Measurements from ENCODE around the gene ITGB3BP. TPM values are rescaled to one million over a fixed set of nuclear protein-coding genes. Genes with fewer than 3 reads are reported as not detected.
A peak's percentile ranks its signal among the peaks of the same experiment; 100 is the strongest.

Gene ITGB3BP
- total RNA-seq, 3 donors from 2014 or later (not counting 1 experiment from before 2014, with no cell fraction given), result 20.7 to 29.8 (median 21.3) TPM

DNA sequence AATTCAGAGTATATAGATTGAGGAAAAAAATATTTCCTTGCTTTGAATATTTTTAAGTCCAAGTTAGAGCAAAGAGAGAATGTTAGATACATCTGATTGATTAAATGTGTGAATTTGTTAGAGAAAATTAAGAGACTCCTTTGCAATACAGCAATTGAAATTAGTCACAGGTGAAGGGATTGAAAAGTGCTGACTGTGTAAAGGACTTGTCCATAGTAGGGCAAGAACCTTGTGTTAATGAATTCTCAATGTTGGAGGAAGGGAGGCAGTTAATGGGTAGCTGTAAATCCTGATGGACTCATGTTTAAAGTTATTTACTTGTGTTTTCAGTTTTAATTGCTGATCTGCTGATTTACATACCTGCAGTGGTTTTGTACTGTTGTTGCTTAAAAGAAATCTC lies 117.0 kb downstream of the ITGB3BP start:
- TF ChIP-seq, protein P1, sequence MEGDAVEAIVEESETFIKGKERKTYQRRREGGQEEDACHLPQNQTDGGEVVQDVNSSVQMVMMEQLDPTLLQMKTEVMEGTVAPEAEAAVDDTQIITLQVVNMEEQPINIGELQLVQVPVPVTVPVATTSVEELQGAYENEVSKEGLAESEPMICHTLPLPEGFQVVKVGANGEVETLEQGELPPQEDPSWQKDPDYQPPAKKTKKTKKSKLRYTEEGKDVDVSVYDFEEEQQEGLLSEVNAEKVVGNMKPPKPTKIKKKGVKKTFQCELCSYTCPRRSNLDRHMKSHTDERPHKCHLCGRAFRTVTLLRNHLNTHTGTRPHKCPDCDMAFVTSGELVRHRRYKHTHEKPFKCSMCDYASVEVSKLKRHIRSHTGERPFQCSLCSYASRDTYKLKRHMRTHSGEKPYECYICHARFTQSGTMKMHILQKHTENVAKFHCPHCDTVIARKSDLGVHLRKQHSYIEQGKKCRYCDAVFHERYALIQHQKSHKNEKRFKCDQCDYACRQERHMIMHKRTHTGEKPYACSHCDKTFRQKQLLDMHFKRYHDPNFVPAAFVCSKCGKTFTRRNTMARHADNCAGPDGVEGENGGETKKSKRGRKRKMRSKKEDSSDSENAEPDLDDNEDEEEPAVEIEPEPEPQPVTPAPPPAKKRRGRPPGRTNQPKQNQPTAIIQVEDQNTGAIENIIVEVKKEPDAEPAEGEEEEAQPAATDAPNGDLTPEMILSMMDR (IDR thresholded peaks at IDR 0.05), result no peak
- H3K27ac Mint-ChIP-seq, result no peak overlapping the region
- no peak for ATAC-seq
- Histone ChIP-seq H3K27ac (ENCODE audit: low read length) (no peak overlapping the region), H3K36me3 (ENCODE audit: control insufficient read depth, insufficient read depth, low read length) (peaks cover 25% of the 10 kb centered on the region), H3K4me1 (ENCODE audit: control insufficient read depth, insufficient read depth, low read length) (no peaks in the 10 kb centered on the region), H3K9me3 (ENCODE audit: control insufficient read depth, insufficient read depth, low read length) (no peaks in the 10 kb centered on the region), H3K27me3 (ENCODE audit: control insufficient read depth, insufficient read depth, low read length) (no peaks in the 10 kb centered on the region), H3K4me3 (ENCODE audit: low read length) (no peak overlapping the region)
- H3K27me3 Mint-ChIP-seq (ENCODE audit: low read depth in 2 of 2), result no peaks in the 10 kb centered on the region
- intact Hi-C loops (cut with micrococcal nuclease), result no loop called here
- H3K4me3 Mint-ChIP-seq, result no peak overlapping the region
- no peak for DNase-seq
- no peaks in the 10 kb centered on the region for H3K9me3 Mint-ChIP-seq
- H3K4me1 Mint-ChIP-seq, result no peaks in the 10 kb centered on the region
- peaks cover 7% of the 10 kb centered on the region for H3K36me3 Mint-ChIP-seq

DNA sequence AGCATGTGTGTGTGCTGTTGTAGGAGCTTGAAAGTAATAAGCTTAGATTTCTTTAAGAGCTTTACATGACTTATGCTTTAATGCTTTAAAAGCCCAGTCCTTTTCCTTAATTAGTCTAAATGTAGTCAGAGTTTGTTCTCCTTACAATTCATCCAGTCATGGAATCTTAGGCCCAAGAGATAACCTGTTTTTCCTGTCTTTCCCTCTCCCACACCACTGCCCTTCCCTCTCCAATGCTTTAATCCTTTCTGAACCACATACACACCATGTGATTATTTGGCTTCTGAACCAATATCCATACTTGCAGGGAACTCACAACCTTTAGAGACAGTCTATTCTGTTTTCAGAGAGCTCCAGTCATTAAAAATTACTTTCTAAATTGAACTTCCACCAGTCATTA lies 118.0 kb downstream of the ITGB3BP start:
- peaks cover 27% of the 10 kb centered on the region for H3K36me3 ChIP-seq (ENCODE audit: control insufficient read depth, insufficient read depth, low read length)
- H3K9me3 ChIP-seq (ENCODE audit: control insufficient read depth, insufficient read depth, low read length), result no peaks in the 10 kb centered on the region
- Mint-ChIP-seq H3K27ac (no peak overlapping the region), H3K27me3 (ENCODE audit: low read depth in 2 of 2) (no peaks in the 10 kb centered on the region), H3K36me3 (peaks cover 7% of the 10 kb centered on the region), H3K4me1 (no peaks in the 10 kb centered on the region), H3K9me3 (no peaks in the 10 kb centered on the region), H3K4me3 (no peak overlapping the region)
- no peak overlapping the region for H3K27ac ChIP-seq (ENCODE audit: low read length)
- no peaks in the 10 kb centered on the region for H3K4me1 ChIP-seq (ENCODE audit: control insufficient read depth, insufficient read depth, low read length)
- intact Hi-C loops (cut with micrococcal nuclease), result no loop called here
- H3K4me3 ChIP-seq (ENCODE audit: low read length), result no peak overlapping the region
- ATAC-seq, result no peak
- TF ChIP-seq, protein P1 (IDR thresholded peaks at IDR 0.05), result no peak
- no peaks in the 10 kb centered on the region for H3K27me3 ChIP-seq (ENCODE audit: control insufficient read depth, insufficient read depth, low read length)
- DNase-seq, result no peak

DNA sequence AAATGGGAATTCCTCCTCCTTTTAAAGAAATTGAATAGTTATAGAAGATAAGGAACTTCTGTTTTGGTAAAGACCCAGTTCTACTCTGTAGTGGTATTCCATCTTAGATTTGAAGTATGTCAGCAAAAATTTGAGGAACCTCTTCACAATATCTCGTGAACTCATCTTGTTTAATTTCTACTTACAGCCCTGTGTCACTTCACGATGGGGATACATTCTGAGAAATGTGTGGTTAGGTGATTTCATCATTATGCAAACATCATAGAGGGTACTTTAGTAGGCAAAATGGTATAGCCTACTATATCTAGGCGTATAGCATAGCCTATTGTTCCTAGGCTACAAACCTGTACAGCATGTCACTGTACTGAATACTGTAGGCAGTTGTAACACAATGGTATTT lies 119.6 kb downstream of the ITGB3BP start:
- H3K4me1 Mint-ChIP-seq, result no peaks in the 10 kb centered on the region
- DNase-seq (no peak), ATAC-seq (peak in 1 of 3 donors; percentile 85)
- no CpG with 5 or more reads among the region's 3 CpGs for WGBS (ENCODE audit: insufficient coverage)
- no peak overlapping the region for H3K27ac Mint-ChIP-seq
- Histone ChIP-seq H3K27ac (ENCODE audit: low read length) (no peak overlapping the region), H3K4me1 (ENCODE audit: control insufficient read depth, insufficient read depth, low read length) (no peaks in the 10 kb centered on the region), H3K36me3 (ENCODE audit: control insufficient read depth, insufficient read depth, low read length) (peaks cover 33% of the 10 kb centered on the region), H3K27me3 (ENCODE audit: control insufficient read depth, insufficient read depth, low read length) (no peaks in the 10 kb centered on the region), H3K4me3 (ENCODE audit: low read length) (no peak overlapping the region), H3K9me3 (ENCODE audit: control insufficient read depth, insufficient read depth, low read length) (no peaks in the 10 kb centered on the region)
- H3K36me3 Mint-ChIP-seq, result peaks cover 7% of the 10 kb centered on the region
- intact Hi-C loops (cut with micrococcal nuclease), result no loop called here
- H3K4me3 Mint-ChIP-seq, result no peak overlapping the region
- H3K27me3 Mint-ChIP-seq (ENCODE audit: low read depth in 2 of 2), result no peaks in the 10 kb centered on the region
- TF ChIP-seq, protein P1 (IDR thresholded peaks at IDR 0.05), result no peak
- no peaks in the 10 kb centered on the region for H3K9me3 Mint-ChIP-seq

DNA sequence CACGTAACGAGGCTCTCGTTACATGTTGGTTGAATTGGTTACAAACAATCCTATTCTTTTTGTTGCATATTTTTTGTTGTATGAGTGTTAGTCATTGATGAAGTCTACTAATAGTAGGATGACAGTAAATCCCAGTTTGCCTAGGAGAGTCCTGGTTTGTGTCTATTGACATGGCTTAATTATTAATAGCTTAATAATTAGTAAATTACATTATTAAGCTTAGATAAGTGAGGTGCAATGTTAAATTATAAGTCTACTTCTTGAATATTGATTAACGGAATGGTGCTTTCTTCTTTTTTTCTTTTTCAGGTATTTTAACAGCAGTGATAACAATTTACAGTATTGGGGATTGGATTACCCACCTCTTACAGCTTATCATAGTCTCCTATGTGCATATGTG lies 121.1 kb downstream of the ITGB3BP start:
- no peaks in the 10 kb centered on the region for H3K27me3 Mint-ChIP-seq (ENCODE audit: low read depth in 2 of 2)
- no peak overlapping the region for H3K4me3 Mint-ChIP-seq
- ATAC-seq, result no peak
- no peaks in the 10 kb centered on the region for H3K9me3 Mint-ChIP-seq
- intact Hi-C loops (cut with micrococcal nuclease), result no loop called here
- DNase-seq, result no peak
- no peak overlapping the region for H3K27ac ChIP-seq (ENCODE audit: low read length)
- H3K4me1 ChIP-seq (ENCODE audit: control insufficient read depth, insufficient read depth, low read length), result no peaks in the 10 kb centered on the region
- H3K27ac Mint-ChIP-seq, result no peak overlapping the region
- H3K27me3 ChIP-seq (ENCODE audit: control insufficient read depth, insufficient read depth, low read length), result no peaks in the 10 kb centered on the region
- H3K4me1 Mint-ChIP-seq, result no peaks in the 10 kb centered on the region
- H3K4me3 ChIP-seq (ENCODE audit: low read length), result no peak overlapping the region
- TF ChIP-seq, protein P1 (IDR thresholded peaks at IDR 0.05), result no peak
- peaks cover 34% of the 10 kb centered on the region for H3K36me3 ChIP-seq (ENCODE audit: control insufficient read depth, insufficient read depth, low read length)
- H3K36me3 Mint-ChIP-seq, result peaks cover 7% of the 10 kb centered on the region
- H3K9me3 ChIP-seq (ENCODE audit: control insufficient read depth, insufficient read depth, low read length), result no peaks in the 10 kb centered on the region
- WGBS (ENCODE audit: insufficient coverage), result 67% methylated on average over 3 of the region's 4 CpGs

Other genes starting within 250 kb of the ITGB3BP start
- gene FOXD3, start 200.7 kb downstream of the ITGB3BP start, total RNA-seq, result not detected
- 10 to 100 TPM; 21.3 to 28.0 (median 23.4) TPM for gene ALG6, start 155.6 kb downstream of the ITGB3BP start, total RNA-seq
- gene EFCAB7, start 300 bp upstream of the ITGB3BP start, total RNA-seq, result 1 to 10 TPM; 5.4 to 7.5 (median 6.0) TPM
- gene PGM1, start 70.2 kb upstream of the ITGB3BP start, total RNA-seq, result 10 to 100 TPM; 23.5 to 31.4 (median 23.7) TPM